Measurements from ENCODE around the gene C3orf33.
"Not testable (repeated sequence)": the region's sequence is repeated elsewhere in the genome, so short reads cannot be mapped to it uniquely, and the experiment has no call there.

Gene C3orf33

GRCh38 chr3:155813224-155813623, 7.1 kb upstream of the C3orf33 start:
- not testable (repeated sequence) for H2BK12ac ChIP-seq (ENCODE audit: low read length in 2 of 2); H3K23ac ChIP-seq (ENCODE audit: low read length in 2 of 2); H3K36me3 ChIP-seq (ENCODE audit: control insufficient read depth in 1 of 2, insufficient read depth in 2 of 2, low read depth in 1 of 2, low read length in 2 of 2); H3K4ac ChIP-seq (ENCODE audit: low read depth in 1 of 2, low read length in 2 of 2); H2BK15ac ChIP-seq (ENCODE audit: low read depth, poor library complexity, severe bottlenecking); H4K91ac ChIP-seq (ENCODE audit: low read length); H3K27me3 ChIP-seq (ENCODE audit: control insufficient read depth in 1 of 2, insufficient read depth in 1 of 2, low read length in 2 of 2); H3K9ac ChIP-seq (ENCODE audit: low read length); H2AFZ ChIP-seq (ENCODE audit: low read depth, low read length); H4K8ac ChIP-seq (ENCODE audit: low read length); H3K18ac ChIP-seq (ENCODE audit: low read depth in 1 of 2, low read length in 2 of 2); H3K14ac ChIP-seq (ENCODE audit: low read length in 2 of 2); H2BK120ac ChIP-seq (ENCODE audit: low read depth, low read length); H3K4me1 ChIP-seq (ENCODE audit: control insufficient read depth, insufficient read depth, low read depth, low read length); H2AK5ac ChIP-seq (ENCODE audit: low read length, severe bottlenecking); H3K9me3 ChIP-seq (ENCODE audit: control insufficient read depth, low read length); H3K4me2 ChIP-seq (ENCODE audit: low read length, poor library complexity, severe bottlenecking); H3K4me3 ChIP-seq (ENCODE audit: insufficient read depth in 1 of 2, low read depth in 1 of 2, low read length in 2 of 2); H3K27ac ChIP-seq (ENCODE audit: low read length, poor library complexity, severe bottlenecking); H3K79me1 ChIP-seq (replicated peaks; ENCODE audit: low read length, poor library complexity, severe bottlenecking); H2BK5ac ChIP-seq (ENCODE audit: low read depth, low read length, poor library complexity, severe bottlenecking); DNase-seq

GRCh38 chr3:155809181-155809580, 3.1 kb upstream of the C3orf33 start:
- Histone ChIP-seq H2BK5ac (ENCODE audit: low read depth, low read length, poor library complexity, severe bottlenecking) (no peak overlapping the region), H4K8ac (ENCODE audit: low read length) (no peak overlapping the region)

GRCh38 chr3:155807823-155808222, 1.7 kb upstream of the C3orf33 start:
- Histone ChIP-seq H3K27ac (ENCODE audit: low read length, poor library complexity, severe bottlenecking) (no peak overlapping the region), H3K18ac (ENCODE audit: low read depth in 1 of 2, low read length in 2 of 2) (no peak overlapping the region), H4K91ac (ENCODE audit: low read length) (no peak overlapping the region), H2AK5ac (ENCODE audit: low read length, severe bottlenecking) (no peak overlapping the region), H2AFZ (ENCODE audit: low read depth, low read length) (no peak overlapping the region), H3K4me3 (ENCODE audit: insufficient read depth in 1 of 2, low read depth in 1 of 2, low read length in 2 of 2) (no peak overlapping the region), H3K79me1 (replicated peaks; ENCODE audit: low read length, poor library complexity, severe bottlenecking) (peaks cover 2% of the 10 kb centered on the region), H3K4me2 (ENCODE audit: low read length, poor library complexity, severe bottlenecking) (no peak overlapping the region), H3K36me3 (ENCODE audit: control insufficient read depth in 1 of 2, insufficient read depth in 2 of 2, low read depth in 1 of 2, low read length in 2 of 2) (no peaks in the 10 kb centered on the region), H3K14ac (ENCODE audit: low read length in 2 of 2) (no peak overlapping the region), H3K4me1 (ENCODE audit: control insufficient read depth, insufficient read depth, low read depth, low read length) (peaks cover 3% of the 10 kb centered on the region), H3K9ac (ENCODE audit: low read length) (no peak overlapping the region), H3K27me3 (ENCODE audit: control insufficient read depth in 1 of 2, insufficient read depth in 1 of 2, low read length in 2 of 2) (no peaks in the 10 kb centered on the region), H2BK5ac (ENCODE audit: low read depth, low read length, poor library complexity, severe bottlenecking) (no peak overlapping the region), H3K23ac (ENCODE audit: low read length in 2 of 2) (no peak overlapping the region), H2BK15ac (ENCODE audit: low read depth, poor library complexity, severe bottlenecking) (no peak overlapping the region), H3K4ac (ENCODE audit: low read depth in 1 of 2, low read length in 2 of 2) (no peak overlapping the region), H2BK12ac (ENCODE audit: low read length in 2 of 2) (no peak overlapping the region), H4K8ac (ENCODE audit: low read length) (no peak overlapping the region), H3K9me3 (ENCODE audit: control insufficient read depth, low read length) (no peaks in the 10 kb centered on the region), H2BK120ac (ENCODE audit: low read depth, low read length) (no peak overlapping the region)
- no peak for DNase-seq
- WGBS = 89% methylated on average over 2 of the region's 2 CpGs

More at GRCh38 chr3:155809181-155809580, 3.1 kb upstream of the C3orf33 start:
- no peaks in the 10 kb centered on the region for H3K9me3 ChIP-seq (ENCODE audit: control insufficient read depth, low read length)
- H3K27ac ChIP-seq (ENCODE audit: low read length, poor library complexity, severe bottlenecking) = no peak overlapping the region
- H3K27me3 ChIP-seq (ENCODE audit: control insufficient read depth in 1 of 2, insufficient read depth in 1 of 2, low read length in 2 of 2) = no peaks in the 10 kb centered on the region
- no peak overlapping the region for H2BK12ac ChIP-seq (ENCODE audit: low read length in 2 of 2)
- no peak overlapping the region for H2BK15ac ChIP-seq (ENCODE audit: low read depth, poor library complexity, severe bottlenecking)
- H2AK5ac ChIP-seq (ENCODE audit: low read length, severe bottlenecking) = no peak overlapping the region
- H4K91ac ChIP-seq (ENCODE audit: low read length) = no peak overlapping the region
- no peak overlapping the region for H3K4ac ChIP-seq (ENCODE audit: low read depth in 1 of 2, low read length in 2 of 2)
- no peak overlapping the region for H3K9ac ChIP-seq (ENCODE audit: low read length)
- H3K4me3 ChIP-seq (ENCODE audit: insufficient read depth in 1 of 2, low read depth in 1 of 2, low read length in 2 of 2) = no peak overlapping the region
- peaks cover 3% of the 10 kb centered on the region for H3K4me1 ChIP-seq (ENCODE audit: control insufficient read depth, insufficient read depth, low read depth, low read length)
- no peak overlapping the region for H2AFZ ChIP-seq (ENCODE audit: low read depth, low read length)
- peaks cover 2% of the 10 kb centered on the region for H3K79me1 ChIP-seq (replicated peaks; ENCODE audit: low read length, poor library complexity, severe bottlenecking)
- H2BK120ac ChIP-seq (ENCODE audit: low read depth, low read length) = no peak overlapping the region
- no peak overlapping the region for H3K18ac ChIP-seq (ENCODE audit: low read depth in 1 of 2, low read length in 2 of 2)
- no peak overlapping the region for H3K4me2 ChIP-seq (ENCODE audit: low read length, poor library complexity, severe bottlenecking)
- no peak overlapping the region for H3K14ac ChIP-seq (ENCODE audit: low read length in 2 of 2)
- DNase-seq = no peak
- no peaks in the 10 kb centered on the region for H3K36me3 ChIP-seq (ENCODE audit: control insufficient read depth in 1 of 2, insufficient read depth in 2 of 2, low read depth in 1 of 2, low read length in 2 of 2)
- no peak overlapping the region for H3K23ac ChIP-seq (ENCODE audit: low read length in 2 of 2)

- no peak overlapping the region for H2BK15ac ChIP-seq (ENCODE audit: low read depth, poor library complexity, severe bottlenecking)
- no peaks in the 10 kb centered on the region for H3K27me3 ChIP-seq (ENCODE audit: control insufficient read depth in 1 of 2, insufficient read depth in 1 of 2, low read length in 2 of 2)
- H4K91ac ChIP-seq (ENCODE audit: low read length) = no peak overlapping the region
- H4K8ac ChIP-seq (ENCODE audit: low read length) = peak overlapping the region; percentile 100
- H2AFZ ChIP-seq (ENCODE audit: low read depth, low read length) = peak overlapping the region; percentile 30
- no peaks in the 10 kb centered on the region for H3K9me3 ChIP-seq (ENCODE audit: control insufficient read depth, low read length)
- H2AK5ac ChIP-seq (ENCODE audit: low read length, severe bottlenecking) = peak overlapping the region; percentile 26
- DNase-seq = no peak
- no peak overlapping the region for H3K4ac ChIP-seq (ENCODE audit: low read depth in 1 of 2, low read length in 2 of 2)
- peaks cover 2% of the 10 kb centered on the region for H3K79me1 ChIP-seq (replicated peaks; ENCODE audit: low read length, poor library complexity, severe bottlenecking)
- WGBS = 72% methylated on average over 13 of the region's 15 CpGs
- H3K27ac ChIP-seq (ENCODE audit: low read length, poor library complexity, severe bottlenecking) = no peak overlapping the region
- H3K9ac ChIP-seq (ENCODE audit: low read length) = peak overlapping the region; percentile 94
- H3K23ac ChIP-seq (ENCODE audit: low read length in 2 of 2) = no peak overlapping the region
- no peak overlapping the region for H2BK120ac ChIP-seq (ENCODE audit: low read depth, low read length)
- H3K4me3 ChIP-seq (ENCODE audit: insufficient read depth in 1 of 2, low read depth in 1 of 2, low read length in 2 of 2) = peak overlapping the region; percentile 86 to 97
- peak overlapping the region; percentile 97 for H3K4me2 ChIP-seq (ENCODE audit: low read length, poor library complexity, severe bottlenecking)
- H3K4me1 ChIP-seq (ENCODE audit: control insufficient read depth, insufficient read depth, low read depth, low read length) = peaks cover 3% of the 10 kb centered on the region
- no peak overlapping the region for H2BK5ac ChIP-seq (ENCODE audit: low read depth, low read length, poor library complexity, severe bottlenecking)
- H3K14ac ChIP-seq (ENCODE audit: low read length in 2 of 2) = no peak overlapping the region
- H3K18ac ChIP-seq (ENCODE audit: low read depth in 1 of 2, low read length in 2 of 2) = peak overlapping the region; percentile 95 to 99
- peaks cover 0 to 5% of the 10 kb centered on the region in 2 experiments for H3K36me3 ChIP-seq (ENCODE audit: control insufficient read depth in 1 of 2, insufficient read depth in 2 of 2, low read depth in 1 of 2, low read length in 2 of 2)
- no peak overlapping the region for H2BK12ac ChIP-seq (ENCODE audit: low read length in 2 of 2)
Measured at GRCh38 chr3:155805204-155805801, 775 bp downstream of the C3orf33 start.

All from mesenchymal stem cell (in vitro differentiated cells and primary cell).